T-helper 17 cell (primary cell): ENCODE measurements around the gene FANCE. TPM values are rescaled to one million over a fixed set of nuclear protein-coding genes. Genes with fewer than 3 reads are reported as not detected.

Source experiments
- ATAC-seq: fragments of 150-1000 bp; cut with Tn5 transposase; 2 replicates; pipeline ENCODE4 v1.10.0; 2021; ENCODE audit warnings: mild to moderate bottlenecking, moderate library complexity
- DNase-seq, 3 donors: peaks; one replicate each; pipeline versions ENCODE4 v3.0.0 to v3.0.0-alpha.2; 2020 to 2021
- H3K9me3 ChIP-seq: one replicate; pipeline ENCODE4 v1.7.0; 2013; ENCODE audit warnings: low read length, mild to moderate bottlenecking; ENCODE audit not compliant: control insufficient read depth, poor library complexity, severe bottlenecking
- H3K27ac Mint-ChIP-seq: one replicate; pipeline ENCODE4 v1.8.0; 2022; ENCODE audit warnings: mild to moderate bottlenecking, moderate library complexity, mixed read lengths
- H3K27me3 Mint-ChIP-seq: one replicate; pipeline ENCODE4 v1.8.0; 2022; ENCODE audit warnings: mixed read lengths
- H3K36me3 Mint-ChIP-seq: one replicate; pipeline ENCODE4 v1.8.0; 2022; ENCODE audit warnings: low read depth, mixed read lengths
- H3K4me1 Mint-ChIP-seq: one replicate; pipeline ENCODE4 v1.8.0; 2022; ENCODE audit warnings: mild to moderate bottlenecking, mixed read lengths
- H3K4me3 Mint-ChIP-seq: one replicate; pipeline ENCODE4 v1.8.0; 2022; ENCODE audit warnings: mild to moderate bottlenecking, moderate library complexity, mixed read lengths
- total RNA-seq, 4 donors: library from RNA in 2 of 4; stranded (reverse) in 2 of 4; gene quantifications; one replicate each; pipeline ENCODE4 v1.2.3 and lab custom pipeline; 2022 to 2026

FANCE gene
- total RNA-seq, 2 donors from 2014 or later: 3.7 to 4.5 TPM

DNA sequence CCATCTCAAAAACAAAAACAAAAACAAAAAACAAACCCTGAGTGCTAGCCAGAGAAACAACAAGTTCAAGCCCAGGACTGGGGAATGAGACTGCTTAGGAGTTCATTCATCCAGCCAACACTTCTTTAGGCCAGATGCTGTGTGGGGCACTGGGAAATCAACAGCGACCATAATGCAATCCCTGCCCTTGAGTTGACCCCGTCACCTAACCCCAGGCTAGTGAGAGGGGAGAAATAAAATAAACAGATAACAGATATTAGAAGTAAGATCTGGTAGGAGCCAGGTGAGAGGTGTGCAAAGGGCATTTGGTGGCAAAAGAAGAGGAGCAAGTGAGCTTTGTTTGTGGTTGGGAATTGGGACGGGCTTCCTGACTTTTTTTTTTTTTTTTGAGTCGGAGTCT, 11.2 kb downstream of the FANCE start:
- ATAC-seq: no peak
- no peak for DNase-seq
- no peak overlapping the region for H3K4me3 Mint-ChIP-seq
- peaks cover 12% of the 10 kb centered on the region for H3K4me1 Mint-ChIP-seq
- H3K27me3 Mint-ChIP-seq: no peaks in the 10 kb centered on the region
- H3K36me3 Mint-ChIP-seq: peaks cover 12% of the 10 kb centered on the region
- no peak overlapping the region for H3K27ac Mint-ChIP-seq
- H3K9me3 ChIP-seq: no peaks in the 10 kb centered on the region

DNA sequence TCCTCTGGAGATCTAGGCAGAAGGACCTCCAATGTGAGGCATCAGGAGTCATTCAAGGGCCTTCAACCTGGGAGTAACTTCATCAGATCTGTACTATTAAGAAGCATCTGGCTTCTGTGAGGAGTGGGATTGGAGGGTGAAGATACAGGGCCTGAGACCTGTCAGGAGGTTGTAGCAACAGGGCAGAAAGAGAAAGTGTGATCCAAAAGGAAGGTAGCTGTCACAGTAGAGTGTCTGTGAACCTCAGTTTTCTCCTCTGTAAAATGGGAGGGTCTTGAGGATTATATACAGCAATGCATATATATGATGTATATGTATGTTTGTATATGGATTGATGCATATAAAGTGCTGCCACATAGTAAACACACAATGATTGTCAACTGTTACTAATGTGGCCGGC, 13.5 kb downstream of the FANCE start:
- Mint-ChIP-seq H3K36me3 (peaks cover 8% of the 10 kb centered on the region), H3K27ac (no peak overlapping the region), H3K4me3 (no peak overlapping the region), H3K27me3 (no peaks in the 10 kb centered on the region), H3K4me1 (peaks cover 29% of the 10 kb centered on the region)
- ATAC-seq (no peak), DNase-seq (no peak)
- no peaks in the 10 kb centered on the region for H3K9me3 ChIP-seq

DNA sequence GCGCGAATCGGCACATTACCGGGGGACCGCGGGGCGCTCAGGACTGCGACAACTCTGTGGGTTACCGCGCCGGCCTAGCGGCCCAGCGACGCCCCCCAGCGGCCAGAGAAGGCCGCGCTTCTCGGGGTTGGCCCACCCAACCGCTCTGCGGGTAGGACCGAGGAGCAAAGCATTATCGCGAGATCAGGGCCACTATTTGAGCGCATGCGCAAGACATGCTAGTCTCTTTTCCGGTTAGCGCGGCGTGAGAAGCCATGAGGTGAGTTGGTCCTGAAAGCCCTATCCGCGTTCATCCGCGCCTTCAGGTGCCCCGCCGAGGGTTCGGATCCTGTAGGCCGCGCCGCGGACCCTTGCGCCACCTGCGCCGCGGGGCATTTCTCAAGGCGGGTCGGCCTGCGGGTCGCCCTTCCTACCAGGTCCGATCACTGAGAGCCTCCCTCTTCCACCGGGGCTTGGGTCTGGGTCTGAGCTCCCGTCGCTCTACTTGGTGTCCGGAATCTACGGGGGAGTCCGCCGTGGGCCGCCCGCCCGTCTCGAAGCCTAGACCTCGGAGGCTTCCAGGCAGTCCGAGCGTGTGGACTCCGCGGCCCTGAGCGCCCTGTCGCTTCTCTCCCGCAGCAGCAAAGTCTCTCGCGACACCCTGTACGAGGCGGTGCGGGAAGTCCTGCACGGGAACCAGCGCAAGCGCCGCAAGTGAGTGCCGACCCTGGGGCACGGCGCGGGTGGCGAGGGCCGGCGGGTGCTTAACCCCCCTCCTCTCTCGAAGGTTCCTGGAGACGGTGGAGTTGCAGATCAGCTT, 16.2 kb downstream of the FANCE start, which contains the start of gene RPL10A:
Gene RPL10A (plus strand): TSS at position 221 of the 799 bp plus-strand sequence. CDS start 34 bp downstream, at position 255.
- Mint-ChIP-seq H3K4me1 (peaks cover 40% of the 10 kb centered on the region), H3K27ac (peak within 1 kb of the TSS; percentile 94), H3K4me3 (peak within 1 kb of the TSS; percentile 98), H3K27me3 (no peaks in the 10 kb centered on the region), H3K36me3 (peaks cover 8% of the 10 kb centered on the region)
- ATAC-seq (peak; percentile 90), DNase-seq (peak; percentile 91 to 92 (median 91))
- H3K9me3 ChIP-seq: no peaks in the 10 kb centered on the region

DNA sequence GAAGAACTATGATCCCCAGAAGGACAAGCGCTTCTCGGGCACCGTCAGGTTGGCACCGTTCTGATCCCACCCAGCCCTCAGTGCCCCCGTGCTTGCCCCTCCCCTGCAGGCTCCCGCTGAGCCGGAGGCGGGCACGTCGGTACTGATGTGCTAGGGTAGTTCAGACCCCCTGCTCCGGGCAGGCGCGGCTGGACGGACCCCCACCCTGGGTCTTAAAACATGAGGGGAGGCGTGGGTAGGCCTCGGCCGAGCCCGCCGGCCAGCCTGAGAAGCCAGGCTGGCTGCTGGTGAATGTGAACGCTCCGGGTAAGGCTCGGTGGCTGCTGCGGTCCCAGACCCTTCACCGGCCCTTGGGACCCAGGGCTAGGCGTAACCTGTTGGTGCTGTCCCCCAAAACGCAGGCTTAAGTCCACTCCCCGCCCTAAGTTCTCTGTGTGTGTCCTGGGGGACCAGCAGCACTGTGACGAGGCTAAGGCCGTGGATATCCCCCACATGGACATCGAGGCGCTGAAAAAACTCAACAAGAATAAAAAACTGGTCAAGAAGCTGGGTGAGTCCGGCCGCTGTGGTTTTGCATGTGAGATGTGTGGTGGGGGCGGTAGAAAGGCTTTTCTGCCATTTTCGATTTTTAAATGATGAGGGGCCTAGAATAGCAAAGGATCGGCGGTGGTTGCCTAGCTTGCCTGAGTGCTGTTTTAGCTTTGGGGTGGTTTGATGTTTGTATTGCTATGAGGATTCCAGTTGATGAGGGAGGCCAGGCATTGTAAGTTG, 17.0 kb downstream of the FANCE start:
- Mint-ChIP-seq H3K4me3 (peak overlapping the region; percentile 98), H3K27me3 (no peaks in the 10 kb centered on the region), H3K4me1 (peaks cover 37% of the 10 kb centered on the region), H3K27ac (peak overlapping the region; percentile 94), H3K36me3 (peaks cover 5% of the 10 kb centered on the region)
- ATAC-seq (peak; percentile 5), DNase-seq (peak in 1 of 3 donors; percentile 22)
- H3K9me3 ChIP-seq: no peaks in the 10 kb centered on the region

DNA sequence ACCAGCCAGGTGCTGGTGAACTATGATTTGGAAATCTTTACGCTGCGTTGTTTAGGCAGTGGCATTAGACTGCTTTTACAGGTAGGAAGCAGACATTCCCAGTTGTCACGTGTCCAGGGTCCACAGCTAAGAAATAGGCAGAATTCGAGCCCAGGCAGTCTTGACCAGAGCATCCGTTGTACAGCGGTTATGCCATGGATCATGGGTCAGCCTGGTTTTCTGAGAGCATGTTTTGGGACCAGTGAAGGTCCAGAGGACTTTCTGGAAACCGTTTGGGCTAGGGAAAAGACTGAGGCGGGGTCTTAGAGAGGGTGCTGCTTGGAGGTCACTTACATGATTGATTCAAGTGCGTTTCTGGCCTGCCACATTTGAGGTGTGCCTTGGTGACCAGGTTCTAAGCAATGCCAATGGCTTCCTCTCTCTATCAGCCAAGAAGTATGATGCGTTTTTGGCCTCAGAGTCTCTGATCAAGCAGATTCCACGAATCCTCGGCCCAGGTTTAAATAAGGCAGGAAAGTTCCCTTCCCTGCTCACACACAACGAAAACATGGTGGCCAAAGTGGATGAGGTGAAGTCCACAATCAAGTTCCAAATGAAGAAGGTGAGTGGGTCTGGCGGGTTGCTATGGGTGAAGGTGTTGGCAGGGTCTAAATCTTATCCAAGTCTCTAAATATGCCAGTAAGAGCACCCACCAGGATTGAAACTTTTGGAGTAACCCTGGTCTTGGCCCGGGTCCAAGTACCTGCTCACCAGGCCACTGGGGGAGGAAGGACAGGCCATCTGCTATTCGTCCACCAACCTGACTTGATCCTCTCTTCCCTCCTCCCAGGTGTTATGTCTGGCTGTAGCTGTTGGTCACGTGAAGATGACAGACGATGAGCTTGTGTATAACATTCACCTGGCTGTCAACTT, 17.9 kb downstream of the FANCE start:
- Mint-ChIP-seq H3K36me3 (peaks cover 5% of the 10 kb centered on the region), H3K27ac (peak overlapping the region; percentile 94), H3K4me1 (peaks cover 37% of the 10 kb centered on the region), H3K27me3 (no peaks in the 10 kb centered on the region), H3K4me3 (peak overlapping the region; percentile 98)
- DNase-seq: no peak
- H3K9me3 ChIP-seq: no peaks in the 10 kb centered on the region
- no peak for ATAC-seq

DNA sequence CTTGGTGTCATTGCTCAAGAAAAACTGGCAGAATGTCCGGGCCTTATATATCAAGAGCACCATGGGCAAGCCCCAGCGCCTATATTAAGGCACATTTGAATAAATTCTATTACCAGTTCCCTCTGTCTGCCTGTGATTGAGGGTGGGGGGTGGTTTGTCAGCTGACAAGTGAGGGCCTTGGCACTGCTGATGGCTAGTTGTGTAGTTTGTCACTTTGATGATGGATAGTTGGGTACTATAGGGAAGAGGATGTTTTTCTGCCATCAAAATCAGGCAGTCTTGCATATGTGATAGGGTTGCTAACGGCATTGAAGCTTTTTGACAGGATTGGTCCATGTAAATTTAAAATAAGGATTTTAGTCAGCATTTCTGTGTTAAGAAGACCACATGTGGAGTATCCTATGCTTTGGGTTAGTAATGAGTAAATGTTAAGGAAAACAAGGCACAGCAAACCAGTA, 18.6 kb downstream of the FANCE start:
- no peak for ATAC-seq
- H3K4me1 Mint-ChIP-seq: peaks cover 37% of the 10 kb centered on the region
- H3K4me3 Mint-ChIP-seq: peak overlapping the region; percentile 98
- DNase-seq: no peak
- peaks cover 5% of the 10 kb centered on the region for H3K36me3 Mint-ChIP-seq
- no peaks in the 10 kb centered on the region for H3K27me3 Mint-ChIP-seq
- no peaks in the 10 kb centered on the region for H3K9me3 ChIP-seq
- H3K27ac Mint-ChIP-seq: peak overlapping the region; percentile 94

DNA sequence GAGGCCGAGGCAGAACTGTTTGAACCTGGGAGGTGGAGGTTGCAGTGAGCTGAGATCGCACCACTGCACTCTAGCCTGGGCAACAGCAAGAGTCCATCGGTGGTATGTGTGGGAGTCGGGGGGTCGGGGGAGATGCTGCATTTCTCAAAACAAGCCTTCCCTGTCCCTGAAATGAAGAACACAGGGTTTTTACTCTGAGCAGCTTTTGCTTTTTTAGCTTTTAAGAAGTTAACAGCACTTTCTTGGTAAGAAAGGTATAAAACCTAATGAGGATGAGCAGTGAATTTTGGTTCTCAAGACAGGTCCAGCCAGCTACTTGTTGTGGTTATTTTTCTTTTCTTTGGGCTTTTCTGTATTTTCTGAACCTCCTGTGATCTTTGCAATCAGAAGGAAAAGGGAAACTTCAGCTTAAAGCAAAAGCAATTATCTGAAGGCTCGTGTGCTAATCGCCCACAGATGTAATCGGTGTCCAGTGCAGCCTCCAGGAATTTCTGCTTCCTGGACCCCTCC, 19.8 kb downstream of the FANCE start:
- no peaks in the 10 kb centered on the region for H3K27me3 Mint-ChIP-seq
- ATAC-seq (no peak), DNase-seq (no peak)
- H3K36me3 Mint-ChIP-seq: peaks cover 5% of the 10 kb centered on the region
- H3K4me3 Mint-ChIP-seq: no peak overlapping the region
- peaks cover 37% of the 10 kb centered on the region for H3K4me1 Mint-ChIP-seq
- no peaks in the 10 kb centered on the region for H3K9me3 ChIP-seq
- H3K27ac Mint-ChIP-seq: peak overlapping the region; percentile 94

DNA sequence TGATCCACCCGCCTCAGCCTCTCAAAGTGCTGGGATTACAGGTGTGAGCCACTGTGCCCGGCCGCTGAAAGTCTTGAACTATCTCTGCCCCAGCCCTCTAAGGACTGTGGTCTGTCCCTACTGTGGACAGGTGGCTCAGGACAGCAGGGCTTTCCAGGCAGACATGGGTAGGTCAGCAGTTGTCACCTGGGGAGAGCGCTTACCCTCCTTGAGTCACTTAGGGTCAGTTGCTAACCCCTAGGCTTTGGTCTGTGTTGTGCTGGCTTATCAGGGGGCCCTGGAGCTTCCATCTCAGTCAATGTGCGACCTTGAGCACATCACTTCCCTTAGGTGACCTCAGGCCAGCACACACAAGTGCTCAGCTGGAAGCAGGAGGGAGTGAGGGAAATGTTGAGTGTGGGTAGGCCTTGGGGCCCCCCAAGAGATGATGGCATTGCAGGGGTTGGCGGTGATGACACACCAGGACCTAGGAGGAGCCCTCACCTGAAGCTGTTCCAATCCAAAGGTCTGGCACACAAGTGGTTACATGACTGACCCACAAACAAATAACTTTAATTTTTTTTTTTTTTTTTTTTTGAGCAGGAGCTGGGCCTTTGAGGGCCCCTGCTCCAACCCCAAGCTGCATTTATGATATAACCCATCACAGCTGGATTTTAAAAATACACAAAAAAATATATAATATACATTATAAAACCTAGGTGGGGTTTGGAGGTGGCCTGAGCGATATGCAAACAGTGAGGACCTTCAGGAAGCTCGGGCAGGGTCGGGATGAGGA, 21.1 kb downstream of the FANCE start:
- no peaks in the 10 kb centered on the region for H3K9me3 ChIP-seq
- Mint-ChIP-seq H3K4me3 (no peak overlapping the region), H3K4me1 (peaks cover 28% of the 10 kb centered on the region), H3K36me3 (peaks cover 5% of the 10 kb centered on the region), H3K27ac (no peak overlapping the region), H3K27me3 (no peaks in the 10 kb centered on the region)
- DNase-seq: no peak
- no peak for ATAC-seq

DNA sequence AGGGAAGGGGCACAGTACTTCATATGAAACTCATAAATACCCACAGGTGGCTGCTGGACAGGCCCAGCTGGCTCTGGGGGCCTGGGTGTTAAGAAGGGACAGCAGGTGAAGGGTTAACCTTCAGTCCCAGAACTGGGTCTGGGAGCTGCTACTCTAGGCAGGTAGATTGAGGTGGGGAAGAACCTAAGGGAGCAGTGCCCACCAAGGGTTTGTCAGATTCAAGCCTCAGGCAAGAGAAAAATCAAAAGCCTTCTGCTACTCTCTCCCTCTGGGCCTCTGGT, 21.7 kb downstream of the FANCE start:
- no peak overlapping the region for H3K27ac Mint-ChIP-seq

DNA sequence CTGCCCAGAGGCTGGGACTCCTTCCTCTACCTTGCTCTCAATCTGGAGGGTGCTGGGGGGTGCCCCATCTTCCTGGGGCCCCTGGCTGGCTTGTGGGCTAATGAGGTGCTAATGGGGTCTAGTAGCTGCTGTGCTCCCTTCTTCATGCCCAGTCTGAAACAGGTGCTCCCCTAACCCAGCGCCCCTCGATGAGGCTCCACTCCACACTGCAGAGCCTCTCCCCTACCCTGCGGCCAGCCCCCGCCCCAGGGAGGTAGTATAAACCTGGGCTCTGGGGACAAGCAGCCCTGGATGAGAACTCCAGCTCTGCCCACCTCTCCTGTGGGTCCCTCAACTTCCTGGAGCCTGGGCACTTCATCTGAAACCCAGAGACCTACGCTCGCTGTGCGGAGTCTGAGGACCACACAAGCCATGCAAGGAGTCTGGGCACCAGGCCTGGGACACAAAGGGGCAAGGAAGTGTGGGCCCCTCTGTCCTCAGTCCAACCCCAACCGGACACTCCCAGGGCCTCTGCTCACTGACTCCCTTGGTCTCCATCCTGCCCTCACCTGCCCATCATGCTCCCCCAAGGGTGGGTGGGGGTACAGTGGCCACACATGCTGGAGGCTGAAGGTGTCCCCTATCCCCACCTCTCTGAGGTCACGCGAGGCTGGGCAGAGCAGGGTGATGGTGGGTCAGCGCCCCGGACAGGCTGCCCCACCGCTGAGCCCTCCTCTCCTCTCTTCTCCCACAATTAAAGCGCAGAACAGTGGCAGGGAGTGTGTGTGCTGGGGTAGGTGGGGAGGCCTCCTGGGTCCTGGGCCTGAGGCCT, 22.2 kb downstream of the FANCE start:
- Mint-ChIP-seq H3K4me1 (peaks cover 24% of the 10 kb centered on the region), H3K27ac (no peak overlapping the region), H3K27me3 (no peaks in the 10 kb centered on the region), H3K4me3 (no peak overlapping the region), H3K36me3 (peaks cover 5% of the 10 kb centered on the region)
- ATAC-seq: no peak
- DNase-seq: no peak
- no peaks in the 10 kb centered on the region for H3K9me3 ChIP-seq

More for the DNA sequence above, 21.7 kb downstream of the FANCE start:
- Mint-ChIP-seq H3K27me3 (no peaks in the 10 kb centered on the region), H3K36me3 (peaks cover 5% of the 10 kb centered on the region), H3K4me3 (no peak overlapping the region), H3K4me1 (peaks cover 27% of the 10 kb centered on the region)
- no peak for ATAC-seq
- no peak for DNase-seq
- no peaks in the 10 kb centered on the region for H3K9me3 ChIP-seq

DNA sequence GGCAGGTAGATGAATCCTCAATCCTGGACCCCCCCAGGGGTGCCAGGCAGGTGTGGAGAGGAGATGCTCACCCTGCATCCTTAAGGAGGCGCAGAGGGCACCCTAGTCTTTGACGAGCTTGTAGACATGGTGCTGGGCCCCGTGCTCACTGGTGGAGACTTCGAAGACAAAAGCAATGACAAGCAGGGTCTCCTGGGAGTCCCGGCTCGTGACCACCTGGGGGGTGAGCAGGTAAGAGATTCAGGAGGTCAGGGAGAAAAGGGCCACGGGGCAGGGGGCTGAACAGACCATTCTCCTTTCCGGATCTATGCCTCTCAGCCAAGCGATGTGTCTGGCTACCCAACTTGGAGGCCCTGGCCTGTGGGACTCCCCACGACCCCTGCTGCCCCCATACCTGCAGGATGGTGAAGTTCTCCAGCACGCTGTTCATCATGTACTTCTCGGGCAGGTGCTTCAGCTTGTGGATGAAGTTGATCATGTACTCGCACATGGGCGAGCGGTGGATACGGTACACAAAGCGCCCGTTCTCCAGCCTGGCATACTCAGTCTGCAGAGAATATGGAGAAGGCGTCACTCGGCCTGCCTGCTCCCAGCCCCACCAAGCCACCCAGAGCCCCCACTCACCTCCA, 22.9 kb downstream of the FANCE start:
- no peak overlapping the region for H3K27ac Mint-ChIP-seq
- H3K9me3 ChIP-seq: no peaks in the 10 kb centered on the region
- no peak for ATAC-seq
- no peaks in the 10 kb centered on the region for H3K27me3 Mint-ChIP-seq
- no peak overlapping the region for H3K4me3 Mint-ChIP-seq
- H3K4me1 Mint-ChIP-seq: peaks cover 19% of the 10 kb centered on the region
- no peak for DNase-seq
- peaks cover 2% of the 10 kb centered on the region for H3K36me3 Mint-ChIP-seq
